TTC549 (cell line): ENCODE data around the gene ELP5.
"Not testable (repeated sequence)": the region's sequence is repeated elsewhere in the genome, so short reads cannot be mapped to it uniquely, and the experiment has no call there.

Experiments
- FAIRE-seq: peaks from 2 replicates; lab custom pipeline; 2012; peaks lifted over from hg19 to GRCh38; lab: Jason Lieb, UNC

The ELP5 gene

GRCh38 chr17:7237266-7237760 is 14.7 kb upstream of the ELP5 start:
- FAIRE-seq, result no peak

- FAIRE-seq, result no peak
Observed at GRCh38 chr17:7237761-7238419, 14.1 kb upstream of the ELP5 start.

GRCh38 chr17:7238420-7239090 is 13.5 kb upstream of the ELP5 start:
- no peak for FAIRE-seq

DNA sequence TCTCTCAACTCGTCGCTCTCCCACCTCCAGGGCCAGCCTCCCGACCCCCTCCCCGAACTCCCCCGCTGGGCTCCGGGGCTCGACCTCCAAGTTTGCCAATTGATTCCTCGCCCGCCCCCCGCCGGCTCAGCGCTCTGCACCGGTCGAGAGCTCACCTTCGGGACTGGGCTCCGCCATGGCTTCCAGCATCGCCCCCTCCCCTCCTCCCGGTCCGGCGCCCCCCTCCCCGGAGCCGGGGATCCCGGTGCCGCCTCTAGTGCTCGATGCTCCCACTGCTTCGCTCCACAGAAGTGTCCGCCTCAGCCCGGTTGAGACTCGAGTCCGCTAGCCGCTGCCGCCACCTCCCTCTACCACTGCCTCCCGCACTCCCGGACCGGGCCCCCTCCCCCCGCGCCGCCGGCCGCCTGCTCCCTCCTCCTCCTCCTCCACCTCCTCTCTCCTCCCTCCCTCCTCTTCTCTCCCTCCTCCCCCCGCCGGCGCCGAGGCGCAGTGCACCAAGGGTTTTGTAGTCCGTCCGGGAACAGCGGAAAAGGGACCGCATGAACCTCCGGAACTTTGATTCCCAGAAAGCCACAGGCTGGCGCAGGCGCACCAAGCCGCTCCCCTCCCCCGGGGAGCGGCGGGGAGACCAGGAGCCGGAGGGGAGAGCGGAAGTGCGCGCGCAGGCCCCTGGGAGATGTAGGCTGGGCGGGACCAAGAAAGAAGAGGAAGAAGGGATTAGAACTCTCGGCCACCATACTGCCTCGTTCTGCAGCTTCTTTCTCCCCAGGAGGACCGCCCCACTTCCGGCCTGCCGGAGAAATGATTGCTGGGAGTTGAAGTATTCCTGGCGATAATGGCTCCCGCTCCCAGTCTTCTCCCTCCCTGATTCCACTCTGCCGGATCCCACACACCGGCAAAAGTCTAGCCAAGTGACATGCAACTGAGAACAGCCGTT is 12.7 kb upstream of the ELP5 start, which contains the start of gene PHF23:
PHF23 (minus strand) TSS at position 367 of the 937 bp plus-strand sequence; CDS start at position 189, 178 bp downstream.
- FAIRE-seq, result peak; percentile 93

- FAIRE-seq, result no peak
Observed at GRCh38 chr17:7240375-7240774, 11.6 kb upstream of the ELP5 start.

DNA sequence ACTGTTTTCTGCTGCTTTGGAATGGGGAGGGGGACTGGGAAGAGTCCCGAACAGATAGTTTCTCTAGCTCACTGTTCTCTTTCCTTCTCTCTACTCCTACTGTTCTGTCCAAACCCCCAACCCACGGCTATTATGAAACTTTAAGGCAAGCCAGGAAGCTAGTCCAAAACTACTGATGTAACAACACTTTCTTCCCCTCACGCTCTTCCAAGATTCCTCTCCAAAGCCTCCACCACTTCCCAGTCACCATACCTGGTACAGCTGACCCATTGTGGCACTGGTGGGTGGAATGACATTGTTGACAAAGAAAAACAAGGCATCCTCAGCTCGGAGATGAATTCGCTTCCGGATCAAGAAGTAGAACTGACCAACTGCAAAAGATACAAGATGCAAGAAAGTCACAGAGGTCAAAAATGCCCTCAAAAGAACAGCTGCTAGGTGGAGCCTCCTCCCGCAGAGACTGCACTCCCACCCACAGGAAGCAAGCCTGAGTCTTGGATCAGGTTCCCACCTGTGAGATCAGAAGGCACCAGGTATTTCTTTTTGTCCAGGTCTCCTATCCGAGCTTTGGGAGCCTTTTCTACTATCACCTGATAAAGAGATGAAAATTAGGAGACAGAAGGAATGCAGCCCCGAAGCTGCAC is 10.8 kb upstream of the ELP5 start:
- FAIRE-seq, result no peak

DNA sequence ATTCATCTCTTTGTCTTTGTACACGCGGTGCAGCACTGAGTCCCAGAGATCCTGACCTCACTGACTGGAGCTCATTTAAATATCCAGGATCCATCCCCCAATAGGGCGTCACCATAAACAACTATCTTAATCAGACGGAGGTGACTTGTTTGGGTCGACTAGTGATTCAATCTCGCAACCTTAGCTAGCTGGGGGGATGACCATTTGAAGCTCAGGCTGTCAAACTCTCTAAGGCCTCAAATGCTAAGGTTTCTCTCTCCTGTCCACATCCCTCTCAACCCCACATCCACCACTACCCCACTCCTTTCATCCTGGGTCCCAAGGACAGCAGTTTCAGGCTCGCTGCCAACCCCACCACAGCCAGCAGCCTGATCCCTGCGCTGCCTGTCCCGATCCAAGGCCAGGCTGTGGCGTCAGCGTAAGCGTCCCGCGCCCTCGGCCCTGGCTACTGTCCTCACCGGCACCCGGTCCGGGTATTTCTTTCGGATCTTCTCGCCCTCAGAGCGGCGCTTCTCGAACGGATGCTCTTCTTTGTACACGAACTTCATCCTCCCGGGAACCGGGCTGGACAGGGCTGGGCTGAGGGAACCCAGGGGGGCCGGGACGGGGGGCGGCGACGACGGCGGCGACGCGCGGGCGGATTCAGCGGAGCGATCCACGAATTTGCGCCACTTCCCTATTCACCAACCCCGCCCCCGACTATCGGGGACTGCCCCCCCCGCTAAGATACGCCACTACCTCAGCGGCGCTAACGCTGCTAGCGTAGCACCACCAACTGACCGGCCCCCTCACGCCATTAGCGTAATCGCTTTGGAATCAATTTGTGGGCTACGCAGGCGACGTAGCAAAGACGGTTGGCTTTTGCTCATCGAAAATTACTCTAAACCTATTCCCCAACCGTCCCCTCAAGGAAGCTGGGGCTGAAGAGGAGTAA is 10.0 kb upstream of the ELP5 start, which contains the start of gene GABARAP:
GABARAP (minus strand) TSS at position 667 of the 934 bp plus-strand sequence; CDS start at position 548, 119 bp downstream.
- no peak for FAIRE-seq

- FAIRE-seq, result no peak
Observed at GRCh38 chr17:7242717-7243452, 9.1 kb upstream of the ELP5 start.

DNA sequence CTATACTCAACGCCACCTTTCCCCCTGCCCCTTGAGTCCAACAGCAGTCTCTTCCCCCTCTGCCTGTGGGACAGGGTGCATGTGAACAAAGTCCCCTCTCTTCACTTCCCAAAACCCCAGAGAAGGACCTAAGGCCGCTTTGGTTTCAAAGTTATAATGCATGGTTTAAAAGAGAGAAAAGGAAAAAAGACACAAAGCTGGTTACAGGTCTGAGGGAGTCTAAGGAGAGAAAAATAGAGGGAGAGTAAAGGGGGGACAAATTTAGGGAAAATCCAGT is 8.6 kb upstream of the ELP5 start:
- no peak for FAIRE-seq

DNA sequence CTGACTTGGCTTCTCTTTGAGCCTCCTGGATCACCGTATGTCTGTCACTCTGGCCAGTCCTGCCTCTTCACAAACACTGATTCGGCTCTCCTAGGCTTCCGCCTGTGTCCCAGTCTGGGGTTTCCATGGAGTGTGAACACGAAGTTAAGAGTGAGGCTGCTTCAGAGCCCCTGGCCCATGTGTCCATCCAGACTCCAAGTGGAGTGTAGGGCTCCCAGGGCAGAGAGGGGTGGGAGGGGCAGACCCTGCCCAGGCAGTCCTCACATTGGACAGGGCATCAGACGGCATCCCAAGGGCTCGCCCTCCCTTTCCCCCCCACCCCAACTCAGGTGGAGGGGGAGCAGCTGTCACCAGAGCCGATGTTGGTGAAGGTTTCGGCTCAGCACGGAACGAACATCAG is 8.2 kb upstream of the ELP5 start:
- not testable (repeated sequence) for FAIRE-seq

DNA sequence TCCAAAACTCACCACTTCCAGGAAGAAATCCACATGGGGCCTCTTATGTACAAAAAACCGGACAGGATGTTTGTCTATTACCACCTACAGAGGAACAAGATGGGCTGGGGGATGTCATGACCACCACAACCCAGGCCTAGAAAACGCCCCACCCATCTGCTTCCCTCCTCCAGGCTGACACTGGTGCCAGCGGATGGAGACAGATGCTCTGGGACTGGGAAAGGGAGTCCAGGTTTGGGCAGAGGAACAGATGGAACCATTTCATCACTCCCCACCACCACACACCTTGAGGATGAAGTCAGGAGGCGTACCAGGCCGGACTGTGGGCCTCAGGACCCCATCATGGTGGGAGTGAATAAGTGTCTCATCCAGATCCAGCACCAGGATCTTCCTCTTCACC is 5.2 kb upstream of the ELP5 start:
- no peak for FAIRE-seq

DNA sequence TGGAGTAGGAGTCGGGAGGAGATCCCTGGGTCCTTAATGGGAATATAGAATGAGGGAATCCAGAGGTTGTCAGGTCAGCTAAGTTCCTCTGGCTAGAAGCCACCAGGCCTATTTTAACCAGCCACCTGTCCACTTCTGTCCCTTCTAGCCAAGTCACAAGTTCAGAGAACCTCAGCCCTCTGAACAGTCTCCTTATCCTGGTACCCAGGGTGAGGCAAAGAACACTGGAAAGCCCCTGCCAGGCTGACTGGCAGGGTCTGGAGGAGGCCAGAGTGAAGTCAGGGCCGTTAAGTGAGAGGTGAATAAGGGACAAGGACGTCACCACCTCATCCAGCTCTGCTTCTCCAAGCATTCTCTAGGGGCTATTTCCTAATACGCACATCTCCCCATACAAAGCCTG is 3.2 kb upstream of the ELP5 start:
- FAIRE-seq, result no peak

DNA sequence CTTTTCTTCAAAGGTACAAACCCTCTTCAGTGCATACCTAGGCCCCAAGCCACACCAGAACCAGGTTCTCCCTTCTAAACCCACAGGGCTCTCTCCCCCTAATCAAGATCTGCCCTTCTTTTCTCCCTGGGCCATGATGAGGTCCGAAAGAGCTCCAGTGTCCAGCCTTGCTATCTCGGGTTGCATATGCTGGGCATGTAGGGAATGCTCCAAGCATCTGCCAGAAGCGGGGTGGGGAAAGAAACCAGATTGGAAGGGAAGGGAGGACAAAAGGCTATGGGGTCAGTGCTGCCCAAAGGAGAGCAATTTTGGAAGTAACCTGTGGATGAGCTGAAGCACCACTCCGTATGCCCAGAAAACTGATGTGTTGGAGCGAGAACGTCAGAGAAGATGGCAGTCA is 2.8 kb upstream of the ELP5 start:
- no peak for FAIRE-seq

DNA sequence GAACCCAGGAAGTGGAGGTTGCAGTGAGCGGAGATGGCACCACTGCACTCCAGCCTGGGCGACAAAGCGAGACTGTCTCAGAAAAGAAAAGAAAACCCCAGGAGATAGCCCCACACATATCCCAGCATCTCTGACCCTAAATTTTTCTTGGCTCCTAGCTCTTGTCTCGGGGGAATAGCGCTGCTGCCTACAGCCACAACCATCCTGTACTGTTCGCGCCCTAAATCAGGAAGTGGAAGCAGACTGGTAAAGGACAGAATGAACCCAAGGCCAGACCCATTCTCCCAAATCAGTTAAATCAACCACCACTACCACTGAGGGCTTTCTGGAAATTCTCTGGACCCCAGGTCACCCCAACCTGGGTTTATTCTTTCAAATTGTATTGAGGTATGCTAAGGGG is 2.2 kb upstream of the ELP5 start:
- FAIRE-seq, result no peak

GRCh38 chr17:7250695-7251627 is 1.1 kb upstream of the ELP5 start:
- FAIRE-seq, result no peak

- FAIRE-seq, result peak; percentile 95
Observed at GRCh38 chr17:7251661-7252175, 297 bp upstream of the ELP5 start, which contains the start of gene CTDNEP1. CTDNEP1 (minus strand) TSS chr17:7251734; CDS start chr17:7251296, 438 bp downstream.

- FAIRE-seq, result no peak
Observed at GRCh38 chr17:7253082-7253481, 1.1 kb downstream of the ELP5 start.

DNA sequence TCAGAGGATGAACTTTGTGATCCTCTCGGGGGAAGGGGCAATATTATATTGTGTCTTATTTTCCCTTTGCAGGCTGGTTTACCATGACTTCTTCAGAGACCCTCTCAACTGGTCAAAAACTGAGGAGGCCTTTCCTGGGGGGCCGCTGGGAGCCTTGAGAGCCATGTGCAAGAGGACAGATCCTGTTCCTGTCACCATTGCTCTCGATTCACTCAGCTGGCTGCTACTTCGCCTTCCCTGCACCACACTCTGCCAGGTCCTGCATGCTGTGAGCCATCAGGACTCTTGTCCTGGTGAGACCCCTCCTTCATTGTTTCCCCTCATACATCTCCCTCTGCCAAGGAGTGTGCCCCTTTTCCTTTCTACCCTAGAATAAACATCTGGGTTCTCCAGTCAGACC is 2.5 kb downstream of the ELP5 start:
- no peak for FAIRE-seq
